NB4 (cell line): ENCODE data around the gene ZNF546.

Experiments used
- CTCF ChIP-seq: IDR thresholded peaks from one replicate; pipeline ENCODE4 v1.5.1; 2012; ENCODE audit warnings: low read depth, low read length
- MYC ChIP-seq: IDR thresholded peaks from 2 replicates; pipeline ENCODE4 v1.6.1; 2011; ENCODE audit warnings: low read depth, low read length
- POLR2A ChIP-seq: IDR thresholded peaks from 2 replicates; pipeline ENCODE4 v1.6.1; 2011; ENCODE audit warnings: mild to moderate bottlenecking; ENCODE audit not compliant: insufficient read length; ENCODE audit errors: extremely low read depth

GRCh38 chr19:39970675-39971379 is 26.0 kb upstream of the ZNF546 start, which contains the start of gene PSMC4:
- peak; percentile 56 for TF ChIP-seq CTCF
- TF ChIP-seq POLR2A, result peak; percentile 34
- peak; percentile 82 for TF ChIP-seq MYC
